ENCODE measurements around the gene ARHGAP10. TPM values are rescaled to one million over a fixed set of nuclear protein-coding genes. Genes with fewer than 3 reads are reported as not detected.

The ARHGAP10 gene
- total RNA-seq, 2 experiments from 2014 or later = 6.3 to 7.1 TPM

DNA sequence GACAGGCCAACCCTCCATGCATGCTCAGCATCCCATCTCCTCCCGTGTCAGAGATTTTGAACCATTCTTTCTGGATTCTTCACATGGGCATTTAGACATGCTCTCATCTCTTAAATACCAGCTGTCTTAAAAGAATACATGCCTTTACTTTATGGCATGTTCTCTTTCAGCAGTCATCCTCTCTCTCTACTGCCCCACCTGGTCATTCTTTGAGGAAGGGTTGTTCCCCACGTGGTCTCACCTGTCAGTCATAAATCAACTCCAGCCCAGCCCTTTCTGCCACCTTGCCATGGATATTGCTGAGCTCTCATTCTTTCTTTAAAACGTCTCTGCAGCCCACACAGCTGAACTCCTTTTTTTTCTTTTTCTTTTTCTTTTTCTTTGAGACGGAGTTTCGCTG, 111.3 kb downstream of the ARHGAP10 start:
- Mint-ChIP-seq H3K4me3 (no peak overlapping the region), H3K4me1 (ENCODE audit: low read depth) (no peaks in the 10 kb centered on the region), H3K9me3 (ENCODE audit: insufficient read depth) (no peaks in the 10 kb centered on the region), H3K27ac (no peak overlapping the region), H3K36me3 (ENCODE audit: low read depth) (peaks cover 4% of the 10 kb centered on the region), H3K27me3 (ENCODE audit: low read depth) (peaks cover 17% of the 10 kb centered on the region)
- DNase-seq = peak; percentile 26
- no peak for ATAC-seq
- ChIA-PET CTCF (interaction anchor here (0.8 to 5.1 kb wide), 6 partner anchors 9 to 134 kb away, joined by 3 to 22 read pairs (median 5); partner anchors contain the start of gene ARHGAP10), POLR2A (no interaction called here)

- DNase-seq = no peak
- Mint-ChIP-seq H3K27ac (no peak overlapping the region), H3K9me3 (ENCODE audit: insufficient read depth) (no peaks in the 10 kb centered on the region), H3K4me3 (no peak overlapping the region), H3K4me1 (ENCODE audit: low read depth) (no peaks in the 10 kb centered on the region), H3K27me3 (ENCODE audit: low read depth) (peaks cover 25% of the 10 kb centered on the region), H3K36me3 (ENCODE audit: low read depth) (peaks cover 6% of the 10 kb centered on the region)
- no peak for ATAC-seq
- CTCF ChIA-PET = interaction anchor here (1.2 to 6.3 kb wide), 2 partner anchors 21 to 115 kb away, joined by 3 to 80 read pairs; no protein-coding TSS in a partner anchor
- POLR2A ChIA-PET = no interaction called here
Measured at GRCh38 chr4:147844781-147845180, 112.9 kb downstream of the ARHGAP10 start.

DNA sequence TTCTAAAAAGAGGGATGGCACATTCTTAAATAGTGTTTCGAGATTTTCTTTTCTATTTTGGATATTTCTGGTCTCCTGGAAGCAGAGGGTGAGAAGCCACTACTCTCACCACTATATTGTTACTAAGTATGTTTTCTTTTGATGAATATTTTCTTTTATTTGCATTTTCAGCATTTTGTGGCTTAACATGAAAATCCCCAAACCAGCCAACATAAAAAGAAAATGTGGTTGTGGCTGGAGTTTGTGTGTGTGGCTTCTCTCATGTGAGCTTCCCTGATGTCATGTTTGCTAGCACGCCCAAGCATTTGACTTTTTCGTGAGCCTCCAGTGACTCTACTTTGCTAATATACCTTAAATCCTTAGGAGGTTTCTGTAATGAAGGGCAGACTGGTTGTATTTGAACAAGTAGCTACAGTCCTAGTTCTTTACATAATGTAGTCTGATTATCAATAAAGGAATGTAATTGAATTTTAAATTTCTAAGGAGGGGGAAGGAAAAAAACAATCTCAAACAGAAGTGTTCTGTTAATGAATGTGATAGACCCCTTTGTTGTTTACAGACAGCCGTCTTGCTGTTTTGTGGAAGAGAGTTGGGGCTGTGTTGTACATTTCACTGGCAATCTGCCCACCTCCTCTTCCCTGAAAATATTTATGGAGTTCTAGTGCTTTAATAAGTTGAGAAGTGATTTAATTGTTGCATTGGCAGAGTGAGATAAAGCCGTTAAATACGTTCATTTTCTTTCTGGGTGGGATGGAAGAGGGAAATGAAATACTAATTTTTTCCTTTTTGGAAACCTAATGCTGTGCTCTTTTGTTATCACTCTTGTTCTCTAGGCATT, 114.6 kb downstream of the ARHGAP10 start:
- Mint-ChIP-seq H3K36me3 (ENCODE audit: low read depth) (peaks cover 10% of the 10 kb centered on the region), H3K27me3 (ENCODE audit: low read depth) (peaks cover 20% of the 10 kb centered on the region), H3K9me3 (ENCODE audit: insufficient read depth) (no peaks in the 10 kb centered on the region), H3K27ac (no peak overlapping the region), H3K4me3 (no peak overlapping the region), H3K4me1 (ENCODE audit: low read depth) (no peaks in the 10 kb centered on the region)
- DNase-seq (peak; percentile 54), ATAC-seq (peak; percentile 65)
- CTCF ChIA-PET = interaction anchor here (1.1 to 6.3 kb wide), 5 partner anchors 11 to 138 kb away, joined by 3 to 80 read pairs (median 6); partner anchors contain the start of gene ARHGAP10
- POLR2A ChIA-PET = interaction anchor here (0.6 to 1.0 kb wide), 2 partner anchors 118 to 163 kb away, joined by 3 read pairs; partner anchors contain the start of gene PRMT9

DNA sequence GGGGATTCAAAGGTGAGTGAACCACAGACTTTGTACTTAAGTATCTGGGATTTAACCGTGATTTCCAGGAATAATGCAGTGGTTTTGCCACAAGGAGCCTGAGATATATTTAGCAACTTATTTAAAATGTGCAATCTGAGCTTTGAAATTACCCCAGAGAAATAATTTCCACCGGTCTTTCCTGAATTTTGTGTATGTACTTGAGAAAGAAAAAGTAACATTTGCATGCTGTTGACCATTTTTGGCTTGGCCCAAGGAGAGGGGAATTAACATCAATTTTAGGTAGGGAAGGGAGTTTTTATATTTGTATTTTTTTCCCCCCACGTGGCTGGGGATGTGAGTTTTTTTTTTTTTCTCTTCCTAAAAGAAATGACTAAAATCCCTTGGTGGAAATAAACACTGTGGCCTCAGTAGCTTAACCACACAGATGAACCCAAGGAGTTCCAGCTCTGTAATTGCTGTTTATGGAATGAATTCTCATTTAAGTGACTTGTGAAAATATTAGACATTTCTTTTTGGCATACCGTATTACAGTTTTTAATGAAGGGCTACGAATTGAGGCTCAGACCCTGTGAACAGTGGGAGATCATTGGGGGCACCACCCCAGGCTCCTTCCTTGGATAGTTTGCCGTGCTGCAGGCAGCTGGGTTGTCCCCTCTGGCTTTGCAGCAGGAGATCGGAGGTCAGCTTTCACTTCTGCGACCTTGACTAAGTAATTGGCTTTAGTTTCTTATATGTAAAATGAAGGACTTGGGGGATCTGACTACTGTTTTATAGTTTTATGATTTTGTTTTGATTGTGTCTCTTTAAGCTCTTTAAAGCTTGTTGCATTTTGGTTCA, 116.1 kb downstream of the ARHGAP10 start:
- ATAC-seq (no peak), DNase-seq (no peak)
- Mint-ChIP-seq H3K9me3 (ENCODE audit: insufficient read depth) (no peaks in the 10 kb centered on the region), H3K4me1 (ENCODE audit: low read depth) (no peaks in the 10 kb centered on the region), H3K4me3 (no peak overlapping the region), H3K27me3 (ENCODE audit: low read depth) (peaks cover 15% of the 10 kb centered on the region), H3K27ac (no peak overlapping the region), H3K36me3 (ENCODE audit: low read depth) (peaks cover 10% of the 10 kb centered on the region)
- ChIA-PET CTCF (interaction anchor here (0.8 to 6.3 kb wide), 5 partner anchors 9 to 139 kb away, joined by 3 to 80 read pairs (median 4); partner anchors contain the start of gene ARHGAP10), POLR2A (no interaction called here)

DNA sequence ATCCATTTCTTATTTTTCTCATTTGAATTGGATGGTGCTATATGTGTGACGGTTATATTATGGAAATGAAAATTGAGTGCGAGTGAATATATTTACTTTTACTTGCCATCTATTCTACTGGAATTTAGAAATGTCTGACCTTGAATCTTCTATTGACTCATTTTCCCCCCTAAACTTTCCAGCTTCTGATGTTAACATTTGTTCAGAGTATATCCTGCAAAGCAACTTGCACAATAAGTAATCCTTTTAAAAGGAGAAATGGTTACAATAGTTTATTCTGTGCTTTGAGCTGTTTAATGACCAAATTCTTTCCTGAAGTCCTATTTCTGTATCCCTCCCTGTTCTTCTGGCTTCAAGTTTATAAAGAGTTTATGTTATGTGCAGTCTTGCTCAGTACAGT, 116.7 kb downstream of the ARHGAP10 start:
- H3K27me3 Mint-ChIP-seq (ENCODE audit: low read depth) = peaks cover 15% of the 10 kb centered on the region
- H3K4me3 Mint-ChIP-seq = no peak overlapping the region
- ATAC-seq = no peak
- no peak for DNase-seq
- H3K36me3 Mint-ChIP-seq (ENCODE audit: low read depth) = peaks cover 10% of the 10 kb centered on the region
- H3K4me1 Mint-ChIP-seq (ENCODE audit: low read depth) = no peaks in the 10 kb centered on the region
- CTCF ChIA-PET = interaction anchor here (0.8 to 6.3 kb wide), 3 partner anchors 17 to 116 kb away, joined by 3 to 80 read pairs (median 6); partner anchors contain the start of gene ARHGAP10
- H3K9me3 Mint-ChIP-seq (ENCODE audit: insufficient read depth) = no peaks in the 10 kb centered on the region
- POLR2A ChIA-PET = no interaction called here
- no peak overlapping the region for H3K27ac Mint-ChIP-seq

DNA sequence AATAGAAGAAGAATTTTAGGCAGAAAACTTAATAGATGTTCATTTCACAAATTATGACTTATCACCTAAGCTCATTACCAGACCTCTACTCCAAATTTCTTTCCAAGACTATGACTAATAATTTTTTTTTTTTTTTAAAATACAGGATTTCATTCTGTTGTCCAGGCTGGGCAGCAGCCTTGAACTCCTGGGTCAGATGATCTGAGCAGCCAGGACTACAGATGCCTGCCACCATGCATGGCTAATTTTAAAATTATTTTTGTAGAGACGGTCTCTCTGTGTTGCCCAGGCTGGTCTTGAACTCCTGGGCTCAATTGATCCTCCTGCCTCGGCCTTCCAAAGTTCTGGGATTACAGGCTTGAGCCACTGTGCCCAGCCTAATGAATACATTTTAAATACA, 119.2 kb downstream of the ARHGAP10 start:
- no peak overlapping the region for H3K4me3 Mint-ChIP-seq
- H3K9me3 Mint-ChIP-seq (ENCODE audit: insufficient read depth) = no peaks in the 10 kb centered on the region
- peaks cover 10% of the 10 kb centered on the region for H3K36me3 Mint-ChIP-seq (ENCODE audit: low read depth)
- no peak for DNase-seq
- peaks cover 20% of the 10 kb centered on the region for H3K27me3 Mint-ChIP-seq (ENCODE audit: low read depth)
- no peak overlapping the region for H3K27ac Mint-ChIP-seq
- ATAC-seq = no peak
- no peaks in the 10 kb centered on the region for H3K4me1 Mint-ChIP-seq (ENCODE audit: low read depth)
- ChIA-PET CTCF (no interaction called here), POLR2A (no interaction called here)

- ChIA-PET CTCF (interaction anchor here (5.9 kb wide), 1 partner anchor 13 kb away, joined by 59 read pairs; no protein-coding TSS in a partner anchor), POLR2A (no interaction called here)
- no peak overlapping the region for H3K4me3 Mint-ChIP-seq
- H3K4me1 Mint-ChIP-seq (ENCODE audit: low read depth) = no peaks in the 10 kb centered on the region
- DNase-seq (no peak), ATAC-seq (no peak)
- no peaks in the 10 kb centered on the region for H3K9me3 Mint-ChIP-seq (ENCODE audit: insufficient read depth)
- H3K27ac Mint-ChIP-seq = no peak overlapping the region
- peaks cover 6% of the 10 kb centered on the region for H3K36me3 Mint-ChIP-seq (ENCODE audit: low read depth)
- H3K27me3 Mint-ChIP-seq (ENCODE audit: low read depth) = peaks cover 7% of the 10 kb centered on the region
Measured at GRCh38 chr4:147853706-147854105, 121.8 kb downstream of the ARHGAP10 start.

GRCh38 chr4:147854154-147854553, 122.3 kb downstream of the ARHGAP10 start:
- H3K4me1 Mint-ChIP-seq (ENCODE audit: low read depth) = no peaks in the 10 kb centered on the region
- ATAC-seq = no peak
- peaks cover 5% of the 10 kb centered on the region for H3K27me3 Mint-ChIP-seq (ENCODE audit: low read depth)
- CTCF ChIA-PET = interaction anchor here (5.9 kb wide), 1 partner anchor 12 kb away, joined by 59 read pairs; no protein-coding TSS in a partner anchor
- no peak overlapping the region for H3K27ac Mint-ChIP-seq
- POLR2A ChIA-PET = no interaction called here
- peaks cover 4% of the 10 kb centered on the region for H3K36me3 Mint-ChIP-seq (ENCODE audit: low read depth)
- no peak for DNase-seq
- H3K9me3 Mint-ChIP-seq (ENCODE audit: insufficient read depth) = no peaks in the 10 kb centered on the region
- H3K4me3 Mint-ChIP-seq = no peak overlapping the region

- Mint-ChIP-seq H3K27me3 (ENCODE audit: low read depth) (peaks cover 5% of the 10 kb centered on the region), H3K36me3 (ENCODE audit: low read depth) (peaks cover 1% of the 10 kb centered on the region), H3K27ac (no peak overlapping the region), H3K4me1 (ENCODE audit: low read depth) (no peaks in the 10 kb centered on the region), H3K4me3 (no peak overlapping the region), H3K9me3 (ENCODE audit: insufficient read depth) (no peaks in the 10 kb centered on the region)
- ATAC-seq (no peak), DNase-seq (no peak)
- CTCF ChIA-PET = interaction anchor here (5.9 kb wide), 1 partner anchor 11 kb away, joined by 59 read pairs; no protein-coding TSS in a partner anchor
- POLR2A ChIA-PET = no interaction called here
Measured at GRCh38 chr4:147855571-147856009, 123.7 kb downstream of the ARHGAP10 start.

- ATAC-seq (no peak), DNase-seq (no peak)
- Mint-ChIP-seq H3K4me1 (ENCODE audit: low read depth) (peaks cover 3% of the 10 kb centered on the region), H3K4me3 (no peak overlapping the region), H3K27me3 (ENCODE audit: low read depth) (no peaks in the 10 kb centered on the region), H3K36me3 (ENCODE audit: low read depth) (no peaks in the 10 kb centered on the region), H3K9me3 (ENCODE audit: insufficient read depth) (no peaks in the 10 kb centered on the region), H3K27ac (no peak overlapping the region)
- POLR2A ChIA-PET = no interaction called here
- CTCF ChIA-PET = interaction anchor here (0.5 kb wide), 1 partner anchor 342 kb away, joined by 3 read pairs; no protein-coding TSS in a partner anchor
Measured at GRCh38 chr4:147860960-147861359, 129.1 kb downstream of the ARHGAP10 start.

DNA sequence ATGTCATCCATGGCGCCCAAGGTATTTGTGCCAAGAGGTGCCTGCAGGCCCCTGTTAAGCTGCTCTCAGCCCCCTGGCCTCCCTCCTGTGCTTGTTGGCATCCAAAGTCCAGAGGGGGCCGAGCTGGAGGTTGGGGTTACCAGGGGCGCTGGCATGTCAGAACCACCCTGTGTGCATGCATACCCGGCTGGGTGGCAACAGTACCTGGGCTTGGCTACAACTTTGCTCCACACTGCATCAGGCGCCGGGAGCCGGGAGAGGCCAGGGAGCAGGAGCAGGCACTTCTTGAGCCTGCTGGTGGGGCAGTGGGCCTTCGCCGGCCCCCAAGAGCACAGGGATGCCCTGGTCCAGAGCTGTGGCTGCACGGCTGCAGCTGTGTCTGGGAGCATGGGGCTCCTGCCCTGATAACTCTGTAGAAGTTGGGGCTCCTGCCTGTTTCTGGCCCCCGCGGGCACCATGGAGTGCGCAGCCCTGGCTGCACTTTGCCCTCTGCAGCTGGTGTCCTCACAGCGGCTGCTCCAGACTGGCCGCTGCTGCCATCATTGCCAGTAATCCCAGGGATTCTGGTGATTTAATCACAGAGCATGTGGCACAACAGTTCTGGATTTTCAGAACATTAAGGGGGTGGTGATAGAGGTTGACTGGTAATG, 130.3 kb downstream of the ARHGAP10 start:
- DNase-seq (no peak), ATAC-seq (no peak)
- Mint-ChIP-seq H3K36me3 (ENCODE audit: low read depth) (no peaks in the 10 kb centered on the region), H3K4me3 (no peak overlapping the region), H3K4me1 (ENCODE audit: low read depth) (peaks cover 3% of the 10 kb centered on the region), H3K27me3 (ENCODE audit: low read depth) (no peaks in the 10 kb centered on the region), H3K9me3 (ENCODE audit: insufficient read depth) (no peaks in the 10 kb centered on the region), H3K27ac (no peak overlapping the region)
- CTCF ChIA-PET = interaction anchor here (0.9 to 1.6 kb wide), 2 partner anchors 217 to 265 kb away, joined by 3 read pairs; no protein-coding TSS in a partner anchor
- POLR2A ChIA-PET = no interaction called here

Measured in activated CD8-positive, alpha-beta T cell treated with anti-CD3 and anti-CD28 coated beads, Interleukin-2, amount 10 ng/mL, durations not matched to agents 7 days and 5 days (primary cell).